ENCODE data around the gene VDR. TPM values are rescaled to one million over a fixed set of nuclear protein-coding genes. Genes with fewer than 3 reads are reported as not detected.

VDR gene
- total and polyA plus RNA-seq, 8 donors = 1.2 to 5.5 (median 2.0) TPM

DNA sequence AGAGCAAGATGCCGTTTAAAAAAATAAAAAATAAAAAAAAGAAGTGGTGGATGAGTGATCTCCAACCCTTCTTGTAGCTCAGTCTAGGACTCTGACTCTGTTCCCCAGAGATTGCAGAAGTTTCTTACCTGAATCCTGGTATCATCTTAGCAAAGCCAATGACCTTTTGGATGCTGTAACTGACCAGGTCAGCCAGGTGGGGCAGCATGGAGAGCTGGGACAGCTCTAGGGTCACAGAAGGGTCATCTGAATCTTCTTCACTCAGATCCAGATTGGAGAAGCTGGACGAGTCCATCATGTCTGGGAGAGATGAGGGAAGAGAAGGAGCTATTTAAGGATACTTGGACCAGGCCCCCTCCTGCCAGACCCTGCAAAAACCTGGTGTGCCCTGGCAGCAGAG, 49.3 kb downstream of the VDR start:
- DNase-seq = no peak
- no peak for ATAC-seq
- WGBS, 2 donors = 74 to 85% methylated on average over 2 of the region's 2 CpGs
- Histone ChIP-seq H3K36me3 (no peaks in the 10 kb centered on the region), H3K9me3 (no peaks in the 10 kb centered on the region), H3K27me3 (no peaks in the 10 kb centered on the region), H3K27ac (no peak overlapping the region), H3K4me1 (no peaks in the 10 kb centered on the region), H3K4me3 (no peak overlapping the region)
- FAIRE-seq = no peak
- TF ChIP-seq, protein P1, sequence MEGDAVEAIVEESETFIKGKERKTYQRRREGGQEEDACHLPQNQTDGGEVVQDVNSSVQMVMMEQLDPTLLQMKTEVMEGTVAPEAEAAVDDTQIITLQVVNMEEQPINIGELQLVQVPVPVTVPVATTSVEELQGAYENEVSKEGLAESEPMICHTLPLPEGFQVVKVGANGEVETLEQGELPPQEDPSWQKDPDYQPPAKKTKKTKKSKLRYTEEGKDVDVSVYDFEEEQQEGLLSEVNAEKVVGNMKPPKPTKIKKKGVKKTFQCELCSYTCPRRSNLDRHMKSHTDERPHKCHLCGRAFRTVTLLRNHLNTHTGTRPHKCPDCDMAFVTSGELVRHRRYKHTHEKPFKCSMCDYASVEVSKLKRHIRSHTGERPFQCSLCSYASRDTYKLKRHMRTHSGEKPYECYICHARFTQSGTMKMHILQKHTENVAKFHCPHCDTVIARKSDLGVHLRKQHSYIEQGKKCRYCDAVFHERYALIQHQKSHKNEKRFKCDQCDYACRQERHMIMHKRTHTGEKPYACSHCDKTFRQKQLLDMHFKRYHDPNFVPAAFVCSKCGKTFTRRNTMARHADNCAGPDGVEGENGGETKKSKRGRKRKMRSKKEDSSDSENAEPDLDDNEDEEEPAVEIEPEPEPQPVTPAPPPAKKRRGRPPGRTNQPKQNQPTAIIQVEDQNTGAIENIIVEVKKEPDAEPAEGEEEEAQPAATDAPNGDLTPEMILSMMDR (IDR thresholded peaks at IDR 0.05) = no peak
- intact Hi-C loops (cut with DNase I) = no loop called here

DNA sequence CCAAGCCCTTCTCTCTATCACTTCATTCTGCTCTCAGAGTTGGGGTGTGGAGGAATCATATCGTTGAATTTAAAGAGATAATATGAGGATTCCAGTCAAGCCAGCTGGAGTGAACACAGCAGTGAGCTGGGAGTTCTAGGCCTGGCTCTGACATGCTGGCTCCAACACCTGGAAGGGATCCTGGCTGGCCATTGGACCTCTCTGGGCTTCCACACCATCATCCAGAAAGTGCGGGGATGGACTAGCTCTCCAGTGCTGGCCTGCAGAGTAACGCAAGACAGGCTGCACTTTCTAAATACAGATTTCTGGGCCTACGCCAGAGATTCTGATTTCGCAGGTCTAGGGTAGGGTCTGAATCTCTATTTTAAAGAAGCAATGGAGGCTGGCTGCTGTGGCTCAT, 50.3 kb downstream of the VDR start:
- FAIRE-seq = no peak

DNA sequence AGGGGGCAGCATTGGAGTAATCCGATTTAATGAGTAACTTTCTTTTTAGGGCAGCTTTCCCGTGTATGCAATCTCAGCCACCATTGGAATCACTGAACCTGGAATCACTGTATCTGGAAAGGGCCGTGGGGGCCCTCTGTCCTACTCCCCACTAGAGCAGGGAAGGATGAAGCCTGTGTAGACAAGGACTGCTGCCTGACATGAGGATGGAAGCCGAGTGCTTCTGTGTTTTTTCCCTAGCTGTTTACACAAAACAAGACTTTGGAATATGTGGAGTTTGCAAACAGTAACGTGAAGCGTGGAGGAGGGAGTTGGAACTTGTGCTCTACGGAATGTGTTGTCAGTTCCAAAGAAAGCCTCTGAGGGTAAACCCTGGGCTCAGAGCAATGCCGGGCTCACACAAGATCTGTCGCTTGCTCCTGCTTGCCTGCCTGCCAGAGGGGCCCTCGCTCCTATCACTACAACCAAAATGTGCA, 52.7 kb downstream of the VDR start:
- no peak for FAIRE-seq
- no peak for ATAC-seq
- intact Hi-C loops (cut with DNase I) = no loop called here

More for the DNA sequence above, 50.3 kb downstream of the VDR start:
- no peak overlapping the region for H3K27ac ChIP-seq
- WGBS, 2 donors = 93 to 96% methylated on average over 5 of the region's 5 CpGs
- intact Hi-C loops (cut with DNase I) = no loop called here
- no peak for DNase-seq
- no peaks in the 10 kb centered on the region for H3K36me3 ChIP-seq
- no peaks in the 10 kb centered on the region for H3K9me3 ChIP-seq
- no peak for ATAC-seq
- no peaks in the 10 kb centered on the region for H3K27me3 ChIP-seq
- TF ChIP-seq, protein P1 (IDR thresholded peaks at IDR 0.05) = no peak
- no peaks in the 10 kb centered on the region for H3K4me1 ChIP-seq
- H3K4me3 ChIP-seq = no peak overlapping the region

DNA sequence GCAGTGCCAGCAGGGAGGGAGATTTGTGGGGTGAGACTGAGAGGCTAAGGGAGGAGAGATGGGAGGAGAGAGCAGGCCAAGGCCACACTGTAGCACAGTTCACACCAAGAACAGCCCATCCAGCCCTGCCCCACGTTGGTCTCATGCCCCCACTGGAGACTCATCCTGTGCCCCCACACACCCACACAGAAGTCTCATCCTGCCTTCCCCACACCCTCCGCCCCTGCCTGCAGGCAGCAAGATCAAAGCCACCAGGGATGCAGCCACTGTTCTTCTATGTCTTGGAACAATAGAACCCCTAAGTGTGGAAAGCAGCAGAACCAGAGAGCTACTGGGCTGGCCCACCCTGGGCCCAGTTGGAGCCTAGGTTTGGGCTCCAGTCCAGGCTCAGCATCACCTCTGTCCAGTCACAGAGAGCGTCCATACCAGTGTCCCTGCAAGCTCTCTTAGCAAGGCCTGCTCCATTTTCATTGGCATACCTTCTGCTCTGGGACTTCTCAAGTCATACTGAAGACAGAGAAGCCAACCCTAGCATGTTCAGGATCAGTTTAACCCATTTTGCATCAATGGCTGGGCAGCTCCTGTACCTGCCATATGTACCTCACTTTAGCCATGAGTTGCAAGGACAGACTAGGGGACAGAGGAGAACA, 53.4 kb downstream of the VDR start:
- Histone ChIP-seq H3K4me3 (no peak overlapping the region), H3K4me1 (no peaks in the 10 kb centered on the region), H3K27me3 (no peaks in the 10 kb centered on the region), H3K9me3 (no peaks in the 10 kb centered on the region), H3K36me3 (no peaks in the 10 kb centered on the region), H3K27ac (no peak overlapping the region)
- TF ChIP-seq, protein P1 (IDR thresholded peaks at IDR 0.05) = no peak
- no peak for FAIRE-seq
- DNase-seq = no peak
- intact Hi-C loops (cut with DNase I) = no loop called here
- WGBS, 2 donors = 69 to 78% methylated on average over 3 of the region's 3 CpGs
- no peak for ATAC-seq

More for the DNA sequence above, 52.7 kb downstream of the VDR start:
- no peak overlapping the region for H3K4me3 ChIP-seq
- no peaks in the 10 kb centered on the region for H3K36me3 ChIP-seq
- no peak overlapping the region for H3K27ac ChIP-seq
- WGBS, 2 donors = 70 to 76% methylated on average over 10 of the region's 10 CpGs
- no peak for DNase-seq
- no peaks in the 10 kb centered on the region for H3K9me3 ChIP-seq
- H3K27me3 ChIP-seq = no peaks in the 10 kb centered on the region
- H3K4me1 ChIP-seq = no peaks in the 10 kb centered on the region
- TF ChIP-seq, protein P1 (IDR thresholded peaks at IDR 0.05) = no peak

Data from pancreas (tissue), 10 donors.